ENCODE results near the gene ZBTB32. TPM values are rescaled to one million over a fixed set of nuclear protein-coding genes. Genes with fewer than 3 reads are reported as not detected.

Gene ZBTB32
- total RNA-seq, 6 donors from 2014 or later = 0.20 to 0.55 (median 0.30) TPM; not detected in 3

- Histone ChIP-seq H3K27me3 (peaks cover 0 to 3% (median 0%) of the 10 kb centered on the region in 4 donors), H3K36me3 (peaks cover 0 to 40% (median 30%) of the 10 kb centered on the region in 4 donors), H3K4me3 (no peak overlapping the region), H3K27ac (no peak overlapping the region), H3K9me3 (no peaks in the 10 kb centered on the region), H3K4me1 (peaks cover 27 to 33% (median 28%) of the 10 kb centered on the region in 4 donors)
- no peak for TF ChIP-seq EP300 (IDR thresholded peaks at IDR 0.05)
- TF ChIP-seq CTCF (IDR thresholded peaks at IDR 0.05) = no peak
- TF ChIP-seq POLR2AphosphoS5 (IDR thresholded peaks at IDR 0.05) = no peak
- TF ChIP-seq POLR2A (IDR thresholded peaks at IDR 0.05) = no peak
- WGBS, 2 donors = 93 to 95% methylated on average over 4 of the region's 4 CpGs
- ATAC-seq (ENCODE audit: low FRiP score in 2 of 2) = no peak
- no peak for DNase-seq
These were observed 56.5 kb downstream of the ZBTB32 start for GRCh38 chr19:35760711-35761349.

- ATAC-seq (ENCODE audit: low FRiP score in 2 of 2) (no peak), DNase-seq (no peak)
- peaks cover 0 to 65% (median 35%) of the 10 kb centered on the region in 4 donors for H3K36me3 ChIP-seq
- 94 to 95% methylated on average over 17 of the region's 17 CpGs for WGBS, 2 donors
- H3K27me3 ChIP-seq = no peaks in the 10 kb centered on the region
- H3K4me3 ChIP-seq = no peak overlapping the region
- peaks cover 0 to 4% (median 0%) of the 10 kb centered on the region in 4 donors for H3K4me1 ChIP-seq
- no peak for TF ChIP-seq EP300 (IDR thresholded peaks at IDR 0.05)
- TF ChIP-seq POLR2A (IDR thresholded peaks at IDR 0.05) = no peak
- TF ChIP-seq POLR2AphosphoS5 (IDR thresholded peaks at IDR 0.05) = no peak
- TF ChIP-seq CTCF (IDR thresholded peaks at IDR 0.05) = no peak
- H3K9me3 ChIP-seq = no peaks in the 10 kb centered on the region
- H3K27ac ChIP-seq = no peak overlapping the region
These were observed 60.3 kb downstream of the ZBTB32 start for GRCh38 chr19:35764432-35765315.

Other genes with a start within 250 kb of the ZBTB32 start
- gene KRTDAP, start 214.1 kb upstream of the ZBTB32 start, total RNA-seq = under 1 TPM in 1 of 6 donors, not detected in 5; 0.61 TPM
- 100 to 1,000 TPM in 3 of 6 donors, 10 to 100 TPM in 3; 64.9 to 127 (median 101) TPM for gene DMKN, start 190.9 kb upstream of the ZBTB32 start, total RNA-seq
- gene SBSN, start 176.2 kb upstream of the ZBTB32 start, total RNA-seq = not detected
- not detected for gene GAPDHS, start 171.1 kb upstream of the ZBTB32 start, total RNA-seq
- gene TMEM147, start 158.9 kb upstream of the ZBTB32 start, total RNA-seq = 10 to 100 TPM; 25.1 to 94.2 (median 71.2) TPM
- gene ATP4A, start 140.9 kb upstream of the ZBTB32 start, total RNA-seq = not detected
- gene PMIS2, start 118.4 kb upstream of the ZBTB32 start, total RNA-seq = not detected
- 10 to 100 TPM in 4 of 6 donors, 1 to 10 TPM in 2; 5.6 to 32.5 (median 11.3) TPM for gene HAUS5, start 91.8 kb upstream of the ZBTB32 start, total RNA-seq
- gene RBM42, start 75.5 kb upstream of the ZBTB32 start, total RNA-seq = 10 to 100 TPM; 37.7 to 80.3 (median 71.3) TPM
- 1 to 10 TPM in 3 of 6 donors, under 1 TPM in 1, not detected in 2; 0.83 to 8.0 (median 1.8) TPM for gene ETV2, start 62.8 kb upstream of the ZBTB32 start, total RNA-seq
- gene COX6B1, start 56.2 kb upstream of the ZBTB32 start, total RNA-seq = 100 to 1,000 TPM in 5 of 6 donors, 10 to 100 TPM in 1; 90.1 to 290 (median 235) TPM
- gene UPK1A, start 38.0 kb upstream of the ZBTB32 start, total RNA-seq = not detected
- 10 to 100 TPM; 23.3 to 70.2 (median 37.3) TPM for gene KMT2B, start 13.4 kb downstream of the ZBTB32 start, total RNA-seq
- 10 to 100 TPM in 5 of 6 donors, 1 to 10 TPM in 1; 6.4 to 28.4 (median 18.8) TPM for gene IGFLR1, start 37.9 kb downstream of the ZBTB32 start, total RNA-seq
- 100 to 1,000 TPM in 1 of 6 donors, 10 to 100 TPM in 4, 1 to 10 TPM in 1; 8.5 to 157 (median 22.0) TPM for gene U2AF1L4, start 40.9 kb downstream of the ZBTB32 start, total RNA-seq
- gene PSENEN, start 41.1 kb downstream of the ZBTB32 start, total RNA-seq = 10 to 100 TPM; 43.4 to 60.9 (median 54.5) TPM
- gene LIN37, start 44.0 kb downstream of the ZBTB32 start, total RNA-seq = 10 to 100 TPM in 3 of 6 donors, 1 to 10 TPM in 3; 4.0 to 16.9 (median 10.9) TPM
- 10 to 100 TPM in 4 of 6 donors, 1 to 10 TPM in 2; 4.2 to 46.2 (median 18.4) TPM for gene HSPB6, start 52.5 kb downstream of the ZBTB32 start, total RNA-seq
- gene PROSER3, start 53.6 kb downstream of the ZBTB32 start, total RNA-seq = 10 to 100 TPM; 13.8 to 32.5 (median 19.5) TPM
- 100 to 1,000 TPM in 1 of 6 donors, 10 to 100 TPM in 3, 1 to 10 TPM in 2; 5.9 to 109 (median 14.5) TPM for gene ARHGAP33, start 71.0 kb downstream of the ZBTB32 start, total RNA-seq
- not detected for gene PRODH2, start 108.3 kb downstream of the ZBTB32 start, total RNA-seq
- not detected for gene NPHS1, start 147.9 kb downstream of the ZBTB32 start, total RNA-seq
- under 1 TPM in 1 of 6 donors, not detected in 5; 0.07 TPM for gene KIRREL2, start 152.4 kb downstream of the ZBTB32 start, total RNA-seq
- 10 to 100 TPM in 1 of 6 donors, 1 to 10 TPM in 4, not detected in 1; 1.5 to 22.8 (median 5.2) TPM for gene APLP1, start 164.0 kb downstream of the ZBTB32 start, total RNA-seq
- gene NFKBID, start 196.0 kb downstream of the ZBTB32 start, total RNA-seq = 10 to 100 TPM in 5 of 6 donors, 1 to 10 TPM in 1; 8.8 to 65.0 (median 23.6) TPM
- gene HCST, start 198.0 kb downstream of the ZBTB32 start, total RNA-seq = 10 to 100 TPM in 5 of 6 donors, not detected in 1; 10.2 to 40.8 (median 19.9) TPM
- gene TYROBP, start 203.7 kb downstream of the ZBTB32 start, total RNA-seq = 100 to 1,000 TPM; 131 to 532 (median 345) TPM
- gene LRFN3, start 231.8 kb downstream of the ZBTB32 start, total RNA-seq = 10 to 100 TPM in 4 of 6 donors, 1 to 10 TPM in 2; 6.3 to 17.2 (median 11.8) TPM

Data from upper lobe of left lung (tissue), 6 donors.